ENCODE measurements around the gene PSMD3. TPM values are rescaled to one million over a fixed set of nuclear protein-coding genes. Genes with fewer than 3 reads are reported as not detected.

Gene PSMD3
- total RNA-seq, 1 donor from 2014 or later: 79.3 TPM

- Histone ChIP-seq H3K4me1 (no peaks in the 10 kb centered on the region), H3K4me3 (no peak overlapping the region), H3K36me3 (no peaks in the 10 kb centered on the region), H3K27ac (no peak overlapping the region), H3K9me3 (no peaks in the 10 kb centered on the region), H3K27me3 (ENCODE audit: low read depth) (no peaks in the 10 kb centered on the region)
- no peak for ATAC-seq
- DNase-seq: no peak
- TF ChIP-seq CTCF (IDR thresholded peaks at IDR 0.05): no peak
- intact Hi-C loops (cut with DNase I): no loop called here
Observed at GRCh38 chr17:39938140-39938869, 42.3 kb upstream of the PSMD3 start.

DNA sequence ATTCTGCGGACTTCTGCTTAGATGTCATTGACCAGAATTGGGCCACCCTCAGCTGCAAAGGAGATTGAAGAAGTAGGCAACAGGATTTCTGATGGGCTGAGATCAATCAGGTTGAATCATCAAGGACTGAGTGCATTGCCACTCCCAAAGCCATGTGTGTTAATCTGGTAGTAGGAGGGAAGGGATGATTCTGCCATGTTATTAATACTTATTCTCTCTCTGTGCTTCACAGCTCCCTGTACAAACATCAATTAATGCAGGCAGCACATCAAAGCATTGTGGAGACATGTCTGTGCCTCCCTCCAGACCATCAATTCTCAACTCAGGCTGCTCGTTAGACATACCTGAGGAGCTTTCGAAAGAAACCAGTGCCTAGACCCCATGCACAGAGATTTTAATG lies 41.5 kb upstream of the PSMD3 start:
- Histone ChIP-seq H3K36me3 (no peaks in the 10 kb centered on the region), H3K4me1 (no peaks in the 10 kb centered on the region), H3K27me3 (ENCODE audit: low read depth) (no peaks in the 10 kb centered on the region), H3K4me3 (no peak overlapping the region), H3K9me3 (no peaks in the 10 kb centered on the region), H3K27ac (no peak overlapping the region)
- no peak for DNase-seq
- intact Hi-C loops (cut with DNase I): no loop called here
- no peak for TF ChIP-seq CTCF (IDR thresholded peaks at IDR 0.05)
- ATAC-seq: no peak

DNA sequence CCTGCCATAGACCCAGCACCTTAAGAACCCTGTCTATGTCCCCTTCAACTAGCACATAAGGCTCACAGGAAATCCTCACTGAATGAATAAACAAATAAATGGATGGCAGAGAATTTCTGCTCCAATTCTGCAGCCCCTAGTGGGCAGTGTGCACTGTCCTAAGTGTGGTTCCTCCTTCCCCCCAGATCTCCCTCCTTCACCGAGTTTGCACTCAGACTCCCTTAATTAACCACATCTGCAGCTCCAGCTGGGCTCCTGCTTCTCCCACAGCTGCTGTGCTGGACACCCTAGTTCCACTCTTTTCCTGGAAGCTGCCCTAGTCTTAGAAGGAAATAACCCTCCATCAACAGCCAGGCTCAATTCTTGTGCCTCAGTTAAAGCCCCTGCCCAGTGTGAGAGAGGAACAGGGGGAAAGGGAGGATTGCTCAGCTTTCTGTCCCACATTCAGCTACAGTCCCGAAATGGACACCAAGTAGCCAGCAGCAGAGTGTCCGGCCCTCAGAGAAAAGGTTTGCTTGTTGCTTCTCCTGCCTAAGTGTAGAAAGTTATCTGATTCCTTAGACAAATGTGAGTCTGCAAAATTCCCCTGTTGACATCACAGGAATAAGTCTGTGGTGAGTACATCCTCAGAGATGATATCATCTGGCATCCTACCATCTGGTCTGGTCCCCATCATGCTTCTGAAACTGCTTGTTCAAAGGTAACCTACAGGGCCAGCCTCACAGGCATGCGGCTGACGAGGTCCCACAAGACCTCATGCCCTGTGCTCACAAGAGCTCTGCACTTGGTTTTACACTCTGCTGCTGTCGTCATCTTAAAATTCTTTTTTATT lies 40.8 kb upstream of the PSMD3 start:
- no peaks in the 10 kb centered on the region for H3K27me3 ChIP-seq (ENCODE audit: low read depth)
- DNase-seq: no peak
- H3K9me3 ChIP-seq: no peaks in the 10 kb centered on the region
- H3K4me1 ChIP-seq: no peaks in the 10 kb centered on the region
- no peak overlapping the region for H3K27ac ChIP-seq
- peak; percentile 30 for TF ChIP-seq CTCF (IDR thresholded peaks at IDR 0.05)
- intact Hi-C loops (cut with DNase I): no loop called here
- no peak overlapping the region for H3K4me3 ChIP-seq
- ATAC-seq: peak in 1 of 2 donors; percentile 51
- H3K36me3 ChIP-seq: no peaks in the 10 kb centered on the region

- H3K27me3 ChIP-seq (ENCODE audit: low read depth): no peaks in the 10 kb centered on the region
- TF ChIP-seq CTCF (IDR thresholded peaks at IDR 0.05): no peak
- H3K9me3 ChIP-seq: no peaks in the 10 kb centered on the region
- H3K36me3 ChIP-seq: no peaks in the 10 kb centered on the region
- H3K27ac ChIP-seq: no peak overlapping the region
- H3K4me1 ChIP-seq: no peaks in the 10 kb centered on the region
- H3K4me3 ChIP-seq: no peak overlapping the region
- ATAC-seq: peak; percentile 10 to 38
- DNase-seq: peak; percentile 58
- intact Hi-C loops (cut with DNase I): no loop called here
Observed at GRCh38 chr17:39943702-39944392, 36.8 kb upstream of the PSMD3 start.

DNA sequence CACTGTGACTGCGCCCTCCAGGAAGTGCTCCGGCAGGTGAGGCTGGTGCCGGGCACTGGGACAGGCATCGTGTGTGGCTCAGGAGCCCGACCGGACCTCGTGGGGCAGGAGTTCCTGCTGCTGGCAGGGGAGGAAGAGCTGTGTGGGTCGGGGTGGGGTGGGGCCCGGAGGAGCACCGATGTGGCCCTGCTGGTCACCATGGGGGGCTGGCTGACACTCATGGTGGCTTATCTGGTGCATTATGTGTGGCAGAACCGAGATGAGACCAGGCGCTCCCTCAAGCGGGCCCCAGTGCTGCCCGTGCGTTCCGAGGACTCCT lies 36.3 kb upstream of the PSMD3 start:
- Histone ChIP-seq H3K4me1 (no peaks in the 10 kb centered on the region), H3K27ac (no peak overlapping the region), H3K4me3 (no peak overlapping the region), H3K27me3 (ENCODE audit: low read depth) (no peaks in the 10 kb centered on the region), H3K9me3 (no peaks in the 10 kb centered on the region), H3K36me3 (no peaks in the 10 kb centered on the region)
- TF ChIP-seq CTCF (IDR thresholded peaks at IDR 0.05): no peak
- DNase-seq (no peak), ATAC-seq (no peak)
- intact Hi-C loops (cut with DNase I): no loop called here

Measured in lower lobe of right lung (tissue), 2 donors.